ENCODE data around the gene PTPN14. TPM values are rescaled to one million over a fixed set of nuclear protein-coding genes. Genes with fewer than 3 reads are reported as not detected.

The PTPN14 gene
- total and polyA plus RNA-seq, 5 donors from 2014 or later = 0.02 to 0.10 (median 0.06) TPM; not detected in 2

- Mint-ChIP-seq H3K27ac (no peak overlapping the region), H3K9me3 (peaks cover 0 to 2% (median 0%) of the 10 kb centered on the region in 7 donors), H3K4me1 (no peaks in the 10 kb centered on the region), H3K36me3 (no peaks in the 10 kb centered on the region), H3K27me3 (peaks cover 16% of the 10 kb centered on the region), H3K4me3 (no peak overlapping the region)
- H3K9me3 ChIP-seq (ENCODE audit: control insufficient read depth in 2 of 2, low read length in 2 of 2) = no peaks in the 10 kb centered on the region
- H3K27ac ChIP-seq (ENCODE audit: insufficient read depth, low read length, poor library complexity, severe bottlenecking) = no peak overlapping the region
- H3K36me3 ChIP-seq (ENCODE audit: control insufficient read depth, insufficient read depth, low read length) = no peaks in the 10 kb centered on the region
- peaks cover 9% of the 10 kb centered on the region for H3K27me3 ChIP-seq (ENCODE audit: control insufficient read depth, insufficient read depth, low read length)
- no peaks in the 10 kb centered on the region for H3K4me1 ChIP-seq (ENCODE audit: control insufficient read depth, insufficient read depth, low read length, poor library complexity, severe bottlenecking)
- no peak overlapping the region for H3K4me3 ChIP-seq (ENCODE audit: low read depth, low read length)
- ATAC-seq (ENCODE audit: low read depth in 2 of 2) (no peak), DNase-seq (no peak)
Observed at GRCh38 chr1:214475746-214476145, 75.7 kb downstream of the PTPN14 start.

- Histone ChIP-seq H3K9me3 (ENCODE audit: control insufficient read depth in 2 of 2, low read length in 2 of 2) (no peaks in the 10 kb centered on the region), H3K4me3 (ENCODE audit: low read depth, low read length) (no peak overlapping the region), H3K27me3 (ENCODE audit: control insufficient read depth, insufficient read depth, low read length) (peaks cover 9% of the 10 kb centered on the region), H3K27ac (ENCODE audit: insufficient read depth, low read length, poor library complexity, severe bottlenecking) (no peak overlapping the region), H3K36me3 (ENCODE audit: control insufficient read depth, insufficient read depth, low read length) (no peaks in the 10 kb centered on the region), H3K4me1 (ENCODE audit: control insufficient read depth, insufficient read depth, low read length, poor library complexity, severe bottlenecking) (no peaks in the 10 kb centered on the region)
- Mint-ChIP-seq H3K9me3 (peaks cover 0 to 2% (median 0%) of the 10 kb centered on the region in 7 donors), H3K4me1 (no peaks in the 10 kb centered on the region), H3K27ac (no peak overlapping the region), H3K4me3 (no peak overlapping the region), H3K27me3 (peaks cover 16% of the 10 kb centered on the region), H3K36me3 (no peaks in the 10 kb centered on the region)
- no peak for DNase-seq
- no peak for ATAC-seq (ENCODE audit: low read depth in 2 of 2)
Observed at GRCh38 chr1:214475331-214475730, 76.1 kb downstream of the PTPN14 start.

- Histone ChIP-seq H3K27me3 (ENCODE audit: control insufficient read depth, insufficient read depth, low read length) (peaks cover 9% of the 10 kb centered on the region), H3K4me1 (ENCODE audit: control insufficient read depth, insufficient read depth, low read length, poor library complexity, severe bottlenecking) (no peaks in the 10 kb centered on the region), H3K36me3 (ENCODE audit: control insufficient read depth, insufficient read depth, low read length) (no peaks in the 10 kb centered on the region), H3K27ac (ENCODE audit: insufficient read depth, low read length, poor library complexity, severe bottlenecking) (no peak overlapping the region), H3K4me3 (ENCODE audit: low read depth, low read length) (no peak overlapping the region), H3K9me3 (ENCODE audit: control insufficient read depth in 2 of 2, low read length in 2 of 2) (no peaks in the 10 kb centered on the region)
- H3K27ac Mint-ChIP-seq = no peak overlapping the region
- no peaks in the 10 kb centered on the region for H3K36me3 Mint-ChIP-seq
- no peaks in the 10 kb centered on the region for H3K4me1 Mint-ChIP-seq
- no peak for ATAC-seq (ENCODE audit: low read depth in 2 of 2)
- peaks cover 16% of the 10 kb centered on the region for H3K27me3 Mint-ChIP-seq
- no peak overlapping the region for H3K4me3 Mint-ChIP-seq
- no peak for DNase-seq
- peaks cover 0 to 2% (median 0%) of the 10 kb centered on the region in 7 donors for H3K9me3 Mint-ChIP-seq
Observed at GRCh38 chr1:214474467-214474866, 76.9 kb downstream of the PTPN14 start.

- Histone ChIP-seq H3K4me1 (ENCODE audit: control insufficient read depth, insufficient read depth, low read length, poor library complexity, severe bottlenecking) (no peaks in the 10 kb centered on the region), H3K4me3 (ENCODE audit: low read depth, low read length) (no peak overlapping the region), H3K36me3 (ENCODE audit: control insufficient read depth, insufficient read depth, low read length) (no peaks in the 10 kb centered on the region), H3K9me3 (ENCODE audit: control insufficient read depth in 2 of 2, low read length in 2 of 2) (no peaks in the 10 kb centered on the region), H3K27me3 (ENCODE audit: control insufficient read depth, insufficient read depth, low read length) (peaks cover 9% of the 10 kb centered on the region), H3K27ac (ENCODE audit: insufficient read depth, low read length, poor library complexity, severe bottlenecking) (no peak overlapping the region)
- Mint-ChIP-seq H3K27me3 (peaks cover 16% of the 10 kb centered on the region), H3K36me3 (no peaks in the 10 kb centered on the region), H3K27ac (no peak overlapping the region), H3K4me3 (no peak overlapping the region), H3K9me3 (peaks cover 0 to 2% (median 0%) of the 10 kb centered on the region in 7 donors), H3K4me1 (no peaks in the 10 kb centered on the region)
- DNase-seq = no peak
- ATAC-seq (ENCODE audit: low read depth in 2 of 2) = no peak
Observed at GRCh38 chr1:214473862-214474261, 77.5 kb downstream of the PTPN14 start.

GRCh38 chr1:214473387-214473786 is 78.0 kb downstream of the PTPN14 start:
- H3K27ac Mint-ChIP-seq = no peak overlapping the region
- no peak overlapping the region for H3K4me3 ChIP-seq (ENCODE audit: low read depth, low read length)
- H3K4me1 Mint-ChIP-seq = no peaks in the 10 kb centered on the region
- H3K4me1 ChIP-seq (ENCODE audit: control insufficient read depth, insufficient read depth, low read length, poor library complexity, severe bottlenecking) = no peaks in the 10 kb centered on the region
- ATAC-seq (ENCODE audit: low read depth in 2 of 2) = no peak
- no peak for DNase-seq
- H3K9me3 Mint-ChIP-seq = peaks cover 0 to 2% (median 0%) of the 10 kb centered on the region in 7 donors
- no peaks in the 10 kb centered on the region for H3K36me3 ChIP-seq (ENCODE audit: control insufficient read depth, insufficient read depth, low read length)
- no peak overlapping the region for H3K4me3 Mint-ChIP-seq
- no peaks in the 10 kb centered on the region for H3K9me3 ChIP-seq (ENCODE audit: control insufficient read depth in 2 of 2, low read length in 2 of 2)
- no peak overlapping the region for H3K27ac ChIP-seq (ENCODE audit: insufficient read depth, low read length, poor library complexity, severe bottlenecking)
- peaks cover 9% of the 10 kb centered on the region for H3K27me3 ChIP-seq (ENCODE audit: control insufficient read depth, insufficient read depth, low read length)
- no peaks in the 10 kb centered on the region for H3K36me3 Mint-ChIP-seq
- peaks cover 16% of the 10 kb centered on the region for H3K27me3 Mint-ChIP-seq

GRCh38 chr1:214472364-214472763 is 79.0 kb downstream of the PTPN14 start:
- no peak overlapping the region for H3K27ac ChIP-seq (ENCODE audit: insufficient read depth, low read length, poor library complexity, severe bottlenecking)
- Mint-ChIP-seq H3K27me3 (peaks cover 18% of the 10 kb centered on the region), H3K36me3 (no peaks in the 10 kb centered on the region), H3K4me3 (no peak overlapping the region), H3K27ac (no peak overlapping the region), H3K4me1 (no peaks in the 10 kb centered on the region), H3K9me3 (peaks cover 0 to 2% (median 0%) of the 10 kb centered on the region in 7 donors)
- no peaks in the 10 kb centered on the region for H3K4me1 ChIP-seq (ENCODE audit: control insufficient read depth, insufficient read depth, low read length, poor library complexity, severe bottlenecking)
- H3K36me3 ChIP-seq (ENCODE audit: control insufficient read depth, insufficient read depth, low read length) = no peaks in the 10 kb centered on the region
- H3K4me3 ChIP-seq (ENCODE audit: low read depth, low read length) = no peak overlapping the region
- H3K27me3 ChIP-seq (ENCODE audit: control insufficient read depth, insufficient read depth, low read length) = peaks cover 6% of the 10 kb centered on the region
- H3K9me3 ChIP-seq (ENCODE audit: control insufficient read depth in 2 of 2, low read length in 2 of 2) = no peaks in the 10 kb centered on the region
- no peak for DNase-seq
- ATAC-seq (ENCODE audit: low read depth in 2 of 2) = no peak

- ATAC-seq (ENCODE audit: low read depth in 2 of 2) (no peak), DNase-seq (no peak)
- Histone ChIP-seq H3K4me3 (ENCODE audit: low read depth, low read length) (no peak overlapping the region), H3K9me3 (ENCODE audit: control insufficient read depth in 2 of 2, low read length in 2 of 2) (no peaks in the 10 kb centered on the region), H3K4me1 (ENCODE audit: control insufficient read depth, insufficient read depth, low read length, poor library complexity, severe bottlenecking) (no peaks in the 10 kb centered on the region), H3K27me3 (ENCODE audit: control insufficient read depth, insufficient read depth, low read length) (peaks cover 7% of the 10 kb centered on the region), H3K36me3 (ENCODE audit: control insufficient read depth, insufficient read depth, low read length) (no peaks in the 10 kb centered on the region), H3K27ac (ENCODE audit: insufficient read depth, low read length, poor library complexity, severe bottlenecking) (no peak overlapping the region)
- Mint-ChIP-seq H3K36me3 (no peaks in the 10 kb centered on the region), H3K4me3 (no peak overlapping the region), H3K27ac (no peak overlapping the region), H3K9me3 (peaks cover 0 to 2% (median 0%) of the 10 kb centered on the region in 7 donors), H3K4me1 (no peaks in the 10 kb centered on the region), H3K27me3 (peaks cover 14% of the 10 kb centered on the region)
Observed at GRCh38 chr1:214471458-214471857, 79.9 kb downstream of the PTPN14 start.

- no peak overlapping the region for H3K4me3 Mint-ChIP-seq
- no peak for ATAC-seq (ENCODE audit: low read depth in 2 of 2)
Observed at GRCh38 chr1:214470132-214470531, 81.3 kb downstream of the PTPN14 start.

More at GRCh38 chr1:214470132-214470531, 81.3 kb downstream of the PTPN14 start:
- peaks cover 8% of the 10 kb centered on the region for H3K27me3 ChIP-seq (ENCODE audit: control insufficient read depth, insufficient read depth, low read length)
- no peaks in the 10 kb centered on the region for H3K9me3 ChIP-seq (ENCODE audit: control insufficient read depth in 2 of 2, low read length in 2 of 2)
- no peaks in the 10 kb centered on the region for H3K9me3 Mint-ChIP-seq
- peaks cover 14% of the 10 kb centered on the region for H3K27me3 Mint-ChIP-seq
- no peaks in the 10 kb centered on the region for H3K4me1 Mint-ChIP-seq
- no peak overlapping the region for H3K27ac ChIP-seq (ENCODE audit: insufficient read depth, low read length, poor library complexity, severe bottlenecking)
- no peak for DNase-seq
- H3K4me1 ChIP-seq (ENCODE audit: control insufficient read depth, insufficient read depth, low read length, poor library complexity, severe bottlenecking) = no peaks in the 10 kb centered on the region
- no peaks in the 10 kb centered on the region for H3K36me3 Mint-ChIP-seq
- no peaks in the 10 kb centered on the region for H3K36me3 ChIP-seq (ENCODE audit: control insufficient read depth, insufficient read depth, low read length)
- H3K27ac Mint-ChIP-seq = no peak overlapping the region
- no peak overlapping the region for H3K4me3 ChIP-seq (ENCODE audit: low read depth, low read length)
